H1 (cell line): ENCODE data around the gene MBD5. TPM values are rescaled to one million over a fixed set of nuclear protein-coding genes. Genes with fewer than 3 reads are reported as not detected.

Experiments
- ASH2L ChIP-seq: fragments of 200-600, 300-600 bp; sonication (generic); IDR thresholded peaks from one replicate; pipeline ENCODE4 v1.7.1; 2017; ENCODE audit warnings: low read length
- CHD1 ChIP-seq: IDR thresholded peaks from 2 replicates; pipeline ENCODE4 v1.6.1; 2012; ENCODE audit warnings: low read depth, low read length, improper control_type of control experiment
- CHD2 ChIP-seq: IDR thresholded peaks from 2 replicates; pipeline ENCODE4 v1.6.1; 2012; ENCODE audit warnings: low read length, improper control_type of control experiment
- CTBP2 ChIP-seq: IDR thresholded peaks from 2 replicates; pipeline ENCODE4 v1.7.0; 2011; ENCODE audit warnings: borderline replicate concordance, mild to moderate bottlenecking, moderate library complexity, mixed read lengths, low read length; ENCODE audit not compliant: insufficient read depth, insufficient read length
- CTCF ChIP-seq, 3 experiments: IDR thresholded peaks; 1 replicate in 2 of 3; 2 replicates in 1 of 3; pipeline versions ENCODE4 v1.5.1 to v1.6.1; 2011; ENCODE audit warnings: low read length in 3 of 3, mild to moderate bottlenecking in 3 of 3, inconsistent platforms in 2 of 3, low read depth in 1 of 3, moderate library complexity in 1 of 3; ENCODE audit not compliant: insufficient read depth in 1 of 3; ENCODE audit errors: control extremely low read depth in 1 of 3
- EZH2 ChIP-seq: fragments of 200-600 bp; sonication (generic); IDR thresholded peaks from 2 replicates; pipeline ENCODE4 v1.7.1; 2012; ENCODE audit warnings: low read depth, mild to moderate bottlenecking, moderate library complexity, low read length, inconsistent platforms; ENCODE audit not compliant: severe bottlenecking
- FOSL1 ChIP-seq: IDR thresholded peaks from 2 replicates; pipeline ENCODE4 v1.6.1; 2011; ENCODE audit warnings: mild to moderate bottlenecking, low read depth, low read length, moderate library complexity; ENCODE audit not compliant: insufficient read depth
- HDAC2 ChIP-seq, 2 experiments: fragments of 300-600 bp in 1 of 2; sonication (generic) in 1 of 2; IDR thresholded peaks; 2 replicates each; pipeline ENCODE4 v1.6.1; 2011 to 2012; ENCODE audit warnings: low read depth in 2 of 2, low read length in 2 of 2, mild to moderate bottlenecking in 2 of 2, moderate library complexity in 2 of 2, borderline replicate concordance in 1 of 2, inconsistent platforms in 1 of 2
- HDAC6 ChIP-seq: IDR thresholded peaks from one replicate; pipeline ENCODE4 v1.7.1; 2012; ENCODE audit warnings: low read depth, mild to moderate bottlenecking, inconsistent platforms, low read length, moderate library complexity
- MAX ChIP-seq: IDR thresholded peaks from 2 replicates; pipeline ENCODE4 v1.6.1; 2012; ENCODE audit warnings: inconsistent platforms
- PHF8 ChIP-seq: fragments of 200-600 bp; sonication (generic); conservative IDR thresholded peaks from 2 replicates; pipeline ENCODE4 v1.7.1; 2012; ENCODE audit warnings: low read depth, mild to moderate bottlenecking, inconsistent platforms, low read length, moderate library complexity
- RAD21 ChIP-seq, 2 experiments: IDR thresholded peaks in 1 of 2; conservative IDR thresholded peaks in 1 of 2; 2 replicates each; pipeline ENCODE4 v1.6.1; 2011; ENCODE audit warnings: low read depth in 2 of 2, low read length in 2 of 2, improper control_type of control experiment in 1 of 2, inconsistent platforms in 1 of 2, mild to moderate bottlenecking in 1 of 2, moderate library complexity in 1 of 2
- RNF2 ChIP-seq: fragments of 200-900, 300-1000 bp; sonication (generic); IDR thresholded peaks from 2 replicates; pipeline ENCODE4 v1.7.1; 2016; ENCODE audit warnings: borderline replicate concordance, low read depth, mild to moderate bottlenecking, antibody characterized with exemption, low read length; ENCODE audit not compliant: poor library complexity, severe bottlenecking; ENCODE audit errors: missing control alignments
- SIX5 ChIP-seq: IDR thresholded peaks from 2 replicates; pipeline ENCODE4 v1.6.1; 2011; ENCODE audit warnings: mild to moderate bottlenecking, low read depth, low read length
- SP1 ChIP-seq: IDR thresholded peaks from 2 replicates; pipeline ENCODE4 v1.6.1; 2011; ENCODE audit warnings: low read depth, low read length
- SP2 ChIP-seq: IDR thresholded peaks from 2 replicates; pipeline ENCODE4 v1.6.1; 2012; ENCODE audit warnings: mild to moderate bottlenecking, low read length, inconsistent platforms
- SUZ12 ChIP-seq: fragments of 200-600 bp; sonication (generic); IDR thresholded peaks from 2 replicates; pipeline ENCODE4 v1.6.1; 2012; ENCODE audit warnings: mild to moderate bottlenecking, inconsistent platforms, low read length, moderate library complexity, mixed read lengths
- TEAD4 ChIP-seq: IDR thresholded peaks from 2 replicates; pipeline ENCODE4 v1.6.1; 2012; ENCODE audit warnings: low read depth, low read length, inconsistent platforms, mixed read lengths
- polyA plus RNA-seq, 7 experiments: library from polyadenylated mRNA; depleted of rRNA in 3 of 7; stranded (reverse) in 5 of 7; unstranded in 2 of 7; fragments of >200 nt in 5 of 7; fragments of 200-250 nt in 2 of 7; gene quantifications; 1 replicate in 5 of 7; 2 replicates in 1 of 7; 4 replicates in 1 of 7; pipeline versions ENCODE4 v1.2.1 to v1.2.3, GENCODE V29; 2011 to 2013; ENCODE audit warnings: missing spikeins in 2 of 7, mixed read lengths in 2 of 7
- total RNA-seq: library from RNA; stranded (reverse); fragmentation: NEBNext Ultra II Directional; extraction: Animal tissue kit (Norgen Biotek cat#: 25700); gene quantifications from 2 replicates; pipeline ENCODE4 v1.2.1, GENCODE V29; 2021

Gene MBD5
- total and polyA plus RNA-seq, 2 of the 8 experiments (the other 6 are each of a cell fraction or from before 2014, with no cell fraction given): 9.7 to 29.4 TPM

- TF ChIP-seq CTCF (IDR thresholded peaks at IDR 0.05; ENCODE audit: control extremely low read depth in 1 of 3, insufficient read depth in 1 of 3, low read depth in 1 of 3, low read length in 3 of 3) (no peak), TEAD4 (peak; percentile 87), HDAC2 (IDR thresholded peaks at IDR 0.05; ENCODE audit: borderline replicate concordance in 1 of 2, low read depth in 2 of 2, low read length in 2 of 2) (no peak), RNF2 (no peak), CTBP2 (no peak), SP2 (no peak), MAX (peak; percentile 76), PHF8 (no peak), SUZ12 (no peak), CHD2 (no peak), CHD1 (no peak), EZH2 (no peak), RAD21 (IDR thresholded peaks at IDR 0.05 in 1 of 2, conservative IDR thresholded peaks at IDR 0.05 in 1 of 2; ENCODE audit: low read depth in 2 of 2, low read length in 2 of 2) (no peak), SIX5 (no peak), SP1 (no peak), FOSL1 (no peak), ASH2L (no peak), HDAC6 (no peak)
Observed at GRCh38 chr2:148554459-148555247, 533.8 kb downstream of the MBD5 start (continued).
